Cardiac fibroblast (primary cell): ENCODE measurements around the gene BPIFB2.

Source experiments
- DNase-seq, 2 donors: peaks; one replicate each; pipeline versions ENCODE4 v3.0.0 to v3.0.0-alpha.2; 2010; ENCODE audit warnings: low read depth in 2 of 2
- H3K4me3 ChIP-seq, 2 donors: replicated peaks in 1 of 2; 1 replicate in 1 of 2; 2 replicates in 1 of 2; pipeline ENCODE4 v1.5.1; 2011; ENCODE audit warnings: low read depth in 2 of 2, low read length in 2 of 2, mild to moderate bottlenecking in 2 of 2, moderate library complexity in 1 of 2
- TF ChIP-seq, protein P1 (sequence below): IDR thresholded peaks from one replicate; pipeline ENCODE4 v1.5.1; 2011; ENCODE audit warnings: low read depth, mild to moderate bottlenecking, low read length, inconsistent platforms

BPIFB2 gene, protein sequence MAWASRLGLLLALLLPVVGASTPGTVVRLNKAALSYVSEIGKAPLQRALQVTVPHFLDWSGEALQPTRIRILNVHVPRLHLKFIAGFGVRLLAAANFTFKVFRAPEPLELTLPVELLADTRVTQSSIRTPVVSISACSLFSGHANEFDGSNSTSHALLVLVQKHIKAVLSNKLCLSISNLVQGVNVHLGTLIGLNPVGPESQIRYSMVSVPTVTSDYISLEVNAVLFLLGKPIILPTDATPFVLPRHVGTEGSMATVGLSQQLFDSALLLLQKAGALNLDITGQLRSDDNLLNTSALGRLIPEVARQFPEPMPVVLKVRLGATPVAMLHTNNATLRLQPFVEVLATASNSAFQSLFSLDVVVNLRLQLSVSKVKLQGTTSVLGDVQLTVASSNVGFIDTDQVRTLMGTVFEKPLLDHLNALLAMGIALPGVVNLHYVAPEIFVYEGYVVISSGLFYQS

DNA sequence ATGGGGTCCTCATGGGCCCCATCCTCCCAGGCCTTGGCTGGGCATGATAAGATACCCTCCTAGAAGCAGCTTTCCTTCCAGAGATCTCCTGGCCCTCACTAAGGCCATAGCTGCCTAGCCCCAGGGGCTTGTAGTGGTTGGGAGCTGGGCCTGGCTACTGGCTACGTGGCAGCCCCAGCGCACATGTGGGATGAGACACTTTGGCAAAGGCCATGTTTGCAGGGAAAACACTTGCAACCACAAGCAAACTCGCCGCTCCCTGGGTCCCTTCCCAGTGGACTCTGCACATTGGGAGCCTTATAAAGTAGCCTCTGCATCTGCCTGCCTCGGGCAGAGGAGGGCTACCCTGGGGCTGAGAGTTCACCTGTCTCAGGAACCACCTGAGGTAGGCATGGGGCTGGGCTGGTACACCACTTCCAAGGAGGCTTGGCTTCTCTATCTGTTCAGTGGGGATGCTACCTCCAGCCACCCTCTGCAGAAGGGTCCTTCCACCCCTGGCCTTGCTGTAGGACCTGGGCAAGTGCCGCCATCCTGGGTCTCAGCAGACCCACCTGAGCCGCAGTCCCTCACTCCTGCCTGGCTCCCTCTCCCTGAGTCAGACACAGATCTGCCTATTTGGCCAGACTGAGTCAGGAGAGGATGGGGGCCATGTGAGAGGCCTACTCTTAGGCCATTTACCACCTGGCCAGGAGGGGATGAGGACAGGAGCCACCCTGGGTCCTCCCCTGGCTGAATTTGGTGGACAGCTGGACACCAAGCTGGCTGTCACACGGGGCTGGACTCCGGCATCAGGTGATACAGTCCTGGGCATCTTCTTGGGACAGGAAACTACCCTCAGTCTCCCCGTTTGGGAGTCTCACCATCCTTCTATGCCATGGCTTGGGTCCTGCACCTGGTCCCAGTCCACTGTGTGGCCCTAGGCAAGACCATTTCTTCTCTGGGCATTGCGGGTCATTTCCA, at the start of gene BPIFB2:
Gene BPIFB2, plus strand, starts transcription at position 329 of the 960 bp plus-strand sequence. CDS start 871 bp downstream, outside the sequence.
- TF ChIP-seq, protein P1, sequence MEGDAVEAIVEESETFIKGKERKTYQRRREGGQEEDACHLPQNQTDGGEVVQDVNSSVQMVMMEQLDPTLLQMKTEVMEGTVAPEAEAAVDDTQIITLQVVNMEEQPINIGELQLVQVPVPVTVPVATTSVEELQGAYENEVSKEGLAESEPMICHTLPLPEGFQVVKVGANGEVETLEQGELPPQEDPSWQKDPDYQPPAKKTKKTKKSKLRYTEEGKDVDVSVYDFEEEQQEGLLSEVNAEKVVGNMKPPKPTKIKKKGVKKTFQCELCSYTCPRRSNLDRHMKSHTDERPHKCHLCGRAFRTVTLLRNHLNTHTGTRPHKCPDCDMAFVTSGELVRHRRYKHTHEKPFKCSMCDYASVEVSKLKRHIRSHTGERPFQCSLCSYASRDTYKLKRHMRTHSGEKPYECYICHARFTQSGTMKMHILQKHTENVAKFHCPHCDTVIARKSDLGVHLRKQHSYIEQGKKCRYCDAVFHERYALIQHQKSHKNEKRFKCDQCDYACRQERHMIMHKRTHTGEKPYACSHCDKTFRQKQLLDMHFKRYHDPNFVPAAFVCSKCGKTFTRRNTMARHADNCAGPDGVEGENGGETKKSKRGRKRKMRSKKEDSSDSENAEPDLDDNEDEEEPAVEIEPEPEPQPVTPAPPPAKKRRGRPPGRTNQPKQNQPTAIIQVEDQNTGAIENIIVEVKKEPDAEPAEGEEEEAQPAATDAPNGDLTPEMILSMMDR, result no peak
- no peak within 1 kb of the TSS for H3K4me3 ChIP-seq
- no peak for DNase-seq

DNA sequence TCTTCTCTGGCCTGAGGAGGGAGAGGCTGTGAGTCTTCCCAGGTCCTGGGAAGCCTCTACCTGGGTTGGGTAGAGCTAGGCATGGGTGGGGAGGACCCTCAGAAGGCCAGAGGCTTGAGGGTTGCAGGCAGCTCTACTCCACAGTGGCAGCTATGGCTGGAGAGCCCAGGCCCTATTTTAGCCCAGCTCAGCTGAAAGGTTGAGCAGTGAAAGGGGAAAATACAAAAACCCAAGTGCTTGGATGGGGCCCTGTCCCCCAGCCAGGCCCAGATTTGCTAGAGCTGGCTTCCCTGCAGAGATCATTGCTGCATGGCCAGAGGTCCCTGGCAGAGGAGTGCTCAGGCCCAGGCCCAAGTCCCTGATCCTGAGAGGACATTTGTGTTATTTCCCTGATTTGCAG, 48.9 kb upstream of the BPIFB2 start:
- DNase-seq, result no peak
- H3K4me3 ChIP-seq, result no peak overlapping the region
- TF ChIP-seq, protein P1, result no peak

DNA sequence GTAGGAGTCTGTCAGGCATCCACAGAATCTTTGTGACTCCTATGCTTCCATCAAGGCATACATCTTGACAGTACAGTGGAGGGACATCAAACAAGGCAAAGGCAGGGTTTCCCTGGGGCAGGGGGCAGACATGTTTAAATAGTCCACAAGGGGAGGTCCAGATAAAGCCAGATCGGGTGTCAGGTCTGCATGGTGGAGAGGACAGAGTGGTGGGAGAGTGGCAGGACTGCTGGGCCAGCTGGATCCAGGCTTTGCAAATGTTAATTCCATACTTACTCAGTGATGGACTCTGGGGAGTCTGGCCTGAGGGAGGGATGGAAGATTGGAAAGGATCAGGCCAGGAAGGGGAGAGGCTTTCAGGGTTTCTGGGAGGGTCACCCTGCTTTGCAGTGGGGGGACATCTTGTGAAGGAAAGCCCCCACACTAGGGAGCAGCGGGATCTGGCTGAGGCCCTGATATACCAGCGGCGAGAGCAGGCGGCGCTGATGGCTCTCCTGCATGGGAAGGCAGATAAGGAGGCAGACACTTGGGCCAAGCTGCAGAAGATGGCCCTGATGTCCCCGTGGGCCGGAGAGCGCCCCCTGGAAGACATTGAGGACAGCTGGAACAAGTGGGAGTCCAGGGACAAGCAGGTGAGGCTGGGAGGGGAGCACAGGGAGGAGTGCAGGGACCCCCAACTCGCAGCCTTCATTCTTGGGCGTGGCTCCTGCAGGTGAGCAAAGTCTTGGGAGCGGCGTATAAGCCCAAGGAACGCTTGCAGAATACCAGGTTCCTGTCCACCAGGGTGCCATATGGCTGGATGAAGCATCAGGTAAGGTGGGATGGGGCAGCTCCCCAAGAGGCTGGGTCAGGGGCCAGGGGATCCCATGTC, 47.9 kb upstream of the BPIFB2 start:
- no peak for DNase-seq
- TF ChIP-seq, protein P1, result no peak
- no peak overlapping the region for H3K4me3 ChIP-seq

DNA sequence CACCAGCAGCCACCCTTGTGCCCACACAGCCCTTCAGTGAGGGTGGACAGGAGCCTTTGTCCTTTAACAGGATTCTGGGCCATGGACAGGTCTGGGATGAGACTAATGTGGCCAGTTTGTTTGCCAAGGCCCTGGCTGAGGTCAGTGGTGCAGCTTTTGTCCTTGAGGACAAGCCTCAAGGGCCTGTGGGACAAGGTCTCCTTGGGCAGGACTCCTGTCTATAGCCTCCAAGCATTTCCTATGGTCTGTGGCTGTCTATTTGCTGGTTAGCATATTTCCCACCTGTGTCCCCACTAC, 47.3 kb upstream of the BPIFB2 start:
- DNase-seq, result no peak
- TF ChIP-seq, protein P1, result no peak
- no peak overlapping the region for H3K4me3 ChIP-seq

DNA sequence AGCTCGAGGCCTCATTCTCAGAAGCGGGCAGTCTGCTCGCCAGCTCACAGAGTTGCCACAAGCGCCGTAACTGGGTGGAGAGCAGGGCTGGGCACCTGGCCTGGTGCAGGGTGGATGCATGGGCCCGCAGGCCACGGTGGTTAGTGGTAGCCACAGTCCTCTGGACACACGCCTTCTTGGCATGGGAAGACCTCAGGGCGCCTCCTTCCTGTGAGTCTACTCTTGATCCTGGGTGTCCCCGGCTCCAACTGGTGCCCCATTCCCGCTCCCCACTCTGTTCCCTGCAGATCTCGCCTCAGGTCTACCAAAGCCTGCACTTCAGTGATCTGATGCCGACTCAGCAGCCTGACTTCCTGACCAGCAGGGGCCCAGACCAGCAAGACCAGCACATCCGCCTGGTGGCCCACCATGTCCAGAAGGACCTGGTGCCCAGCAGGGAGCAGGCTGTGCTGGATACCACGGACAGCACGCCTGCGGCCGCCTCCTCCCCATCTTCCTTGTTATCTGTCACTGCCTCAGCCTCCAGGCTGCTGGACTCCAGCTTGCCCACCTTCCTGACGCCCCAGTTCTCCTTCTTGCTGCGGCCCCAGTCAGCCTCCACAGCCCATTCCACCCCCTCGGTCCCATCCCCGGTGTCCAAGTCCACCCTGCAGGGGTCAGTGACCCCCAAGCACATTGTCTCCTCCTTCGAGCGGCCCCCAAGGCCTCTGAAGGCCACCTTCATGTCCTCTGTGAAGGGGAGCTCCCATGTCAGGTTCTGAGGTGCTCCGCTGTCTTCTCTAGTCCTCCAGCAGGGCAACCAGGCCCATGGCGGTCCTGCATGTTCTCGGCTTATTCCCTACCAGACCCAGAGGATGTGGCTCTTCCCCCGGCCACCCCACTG, 46.4 kb upstream of the BPIFB2 start:
- TF ChIP-seq, protein P1, result no peak
- DNase-seq, result no peak
- no peak overlapping the region for H3K4me3 ChIP-seq
